ENCODE data around the gene DAP. TPM values are rescaled to one million over a fixed set of nuclear protein-coding genes. Genes with fewer than 3 reads are reported as not detected.

Gene DAP
- total RNA-seq, 1 experiment from 2014 or later: 279 TPM

DNA sequence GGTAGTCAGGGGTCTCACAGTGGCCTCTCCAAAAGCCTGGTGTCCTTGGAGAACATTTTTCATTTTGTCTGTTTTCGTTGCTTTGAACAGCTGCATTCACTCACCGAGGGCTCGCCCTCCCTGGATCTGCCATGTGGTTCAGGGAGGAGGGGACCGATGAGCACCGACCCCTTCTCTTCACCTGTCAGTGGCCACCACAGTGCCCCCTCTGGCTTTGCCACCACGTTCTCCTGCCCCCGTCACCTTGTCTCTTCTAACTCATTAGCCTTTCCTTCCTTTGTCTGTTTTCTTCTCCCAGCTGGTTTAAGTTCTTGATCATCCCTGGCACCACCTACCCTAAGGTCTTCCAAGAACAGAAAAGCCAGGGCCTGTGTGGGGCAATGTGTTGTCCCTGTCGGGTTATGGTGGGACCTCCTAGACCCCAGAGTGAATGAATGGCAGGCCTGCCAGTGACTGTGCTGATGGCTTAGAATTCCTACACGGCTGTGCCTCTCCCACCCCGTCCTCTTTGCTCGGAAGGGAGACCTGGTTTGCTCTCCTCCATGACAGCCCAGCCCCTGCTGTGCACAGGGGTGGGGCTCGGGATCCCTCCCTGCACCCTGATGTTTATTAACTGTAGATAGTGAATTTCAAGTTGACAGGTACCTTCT, 107.2 kb downstream of the DAP start:
- H4K20me1 ChIP-seq (ENCODE audit: insufficient read depth): no peaks in the 10 kb centered on the region
- H2AFZ ChIP-seq: no peak overlapping the region
- ChIA-PET CTCF (no interaction called here), POLR2A (ENCODE audit: unreplicated experiment) (no interaction called here)
- H3K9me3 ChIP-seq (ENCODE audit: insufficient read depth, low read depth): no peaks in the 10 kb centered on the region
- peaks cover 4% of the 10 kb centered on the region; the same call in 1 of the 2 replicates for H3K4me1 ChIP-seq (replicated peaks; ENCODE audit: insufficient read depth)
- no TSS peak for BruUV-seq (replicated peaks)
- intact Hi-C loops (cut with micrococcal nuclease; ENCODE audit: unreplicated experiment): no loop called here
- H3F3A ChIP-seq (ENCODE audit: insufficient read depth, low read depth): peaks cover 6% of the 10 kb centered on the region; the same call in 1 of the 2 replicates
- no peaks in the 10 kb centered on the region for H3K36me3 ChIP-seq (ENCODE audit: low read depth)
- no peak for DNase-seq
- H3K27ac ChIP-seq: no peak overlapping the region
- no peaks in the 10 kb centered on the region for H3K9me2 ChIP-seq (ENCODE audit: insufficient read depth)
- no peaks in the 10 kb centered on the region for H3K27me3 ChIP-seq (ENCODE audit: insufficient read depth, low read depth)
- no peak overlapping the region for H3K4me2 ChIP-seq
- TF ChIP-seq EZH2 (IDR thresholded peaks at IDR 0.05; ENCODE audit: low read depth): no peak
- TF ChIP-seq, protein P1, sequence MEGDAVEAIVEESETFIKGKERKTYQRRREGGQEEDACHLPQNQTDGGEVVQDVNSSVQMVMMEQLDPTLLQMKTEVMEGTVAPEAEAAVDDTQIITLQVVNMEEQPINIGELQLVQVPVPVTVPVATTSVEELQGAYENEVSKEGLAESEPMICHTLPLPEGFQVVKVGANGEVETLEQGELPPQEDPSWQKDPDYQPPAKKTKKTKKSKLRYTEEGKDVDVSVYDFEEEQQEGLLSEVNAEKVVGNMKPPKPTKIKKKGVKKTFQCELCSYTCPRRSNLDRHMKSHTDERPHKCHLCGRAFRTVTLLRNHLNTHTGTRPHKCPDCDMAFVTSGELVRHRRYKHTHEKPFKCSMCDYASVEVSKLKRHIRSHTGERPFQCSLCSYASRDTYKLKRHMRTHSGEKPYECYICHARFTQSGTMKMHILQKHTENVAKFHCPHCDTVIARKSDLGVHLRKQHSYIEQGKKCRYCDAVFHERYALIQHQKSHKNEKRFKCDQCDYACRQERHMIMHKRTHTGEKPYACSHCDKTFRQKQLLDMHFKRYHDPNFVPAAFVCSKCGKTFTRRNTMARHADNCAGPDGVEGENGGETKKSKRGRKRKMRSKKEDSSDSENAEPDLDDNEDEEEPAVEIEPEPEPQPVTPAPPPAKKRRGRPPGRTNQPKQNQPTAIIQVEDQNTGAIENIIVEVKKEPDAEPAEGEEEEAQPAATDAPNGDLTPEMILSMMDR (conservative IDR thresholded peaks at IDR 0.05): no peak
- no peak overlapping the region for H3K4me3 ChIP-seq
- no peaks in the 10 kb centered on the region for H3K79me2 ChIP-seq (ENCODE audit: low read depth)

DNA sequence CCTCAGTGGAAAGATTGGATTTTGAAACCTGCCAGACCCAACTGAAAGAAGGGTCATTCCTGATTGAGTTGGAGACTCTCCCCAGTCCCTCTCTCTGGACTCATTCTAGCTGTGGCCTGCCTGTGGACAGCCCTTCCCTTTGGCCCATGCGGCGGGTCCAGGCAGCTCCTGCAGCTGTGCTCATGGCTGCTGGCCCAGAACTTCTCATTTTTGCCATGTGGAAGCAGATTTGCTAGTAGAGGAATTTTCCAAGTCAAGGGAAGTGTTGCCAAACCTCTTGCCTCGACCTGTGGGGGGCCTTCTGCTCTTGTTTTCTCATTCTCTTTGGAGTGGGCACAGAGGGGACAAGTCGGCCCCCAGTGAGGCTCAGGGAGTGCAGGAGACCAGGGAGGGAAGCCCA, 108.0 kb downstream of the DAP start:
- H3K79me2 ChIP-seq (ENCODE audit: low read depth): no peaks in the 10 kb centered on the region
- no peaks in the 10 kb centered on the region for H3K36me3 ChIP-seq (ENCODE audit: low read depth)
- CTCF ChIA-PET: no interaction called here
- H3K27me3 ChIP-seq (ENCODE audit: insufficient read depth, low read depth): no peaks in the 10 kb centered on the region
- no peak for TF ChIP-seq EZH2 (IDR thresholded peaks at IDR 0.05; ENCODE audit: low read depth)
- TF ChIP-seq, protein P1 (conservative IDR thresholded peaks at IDR 0.05): no peak
- H3K4me3 ChIP-seq: no peak overlapping the region
- no peak for DNase-seq
- H3F3A ChIP-seq (ENCODE audit: insufficient read depth, low read depth): peaks cover 6% of the 10 kb centered on the region; the same call in 1 of the 2 replicates
- BruUV-seq (replicated peaks): no TSS peak
- intact Hi-C loops (cut with micrococcal nuclease; ENCODE audit: unreplicated experiment): no loop called here
- no peaks in the 10 kb centered on the region for H4K20me1 ChIP-seq (ENCODE audit: insufficient read depth)
- H3K9me2 ChIP-seq (ENCODE audit: insufficient read depth): no peaks in the 10 kb centered on the region
- no peak overlapping the region for H3K4me2 ChIP-seq
- POLR2A ChIA-PET (ENCODE audit: unreplicated experiment): no interaction called here
- H2AFZ ChIP-seq: no peak overlapping the region
- H3K27ac ChIP-seq: no peak overlapping the region
- H3K9me3 ChIP-seq (ENCODE audit: insufficient read depth, low read depth): no peaks in the 10 kb centered on the region
- H3K4me1 ChIP-seq (replicated peaks; ENCODE audit: insufficient read depth): peaks cover 4% of the 10 kb centered on the region; the same call in 1 of the 2 replicates

DNA sequence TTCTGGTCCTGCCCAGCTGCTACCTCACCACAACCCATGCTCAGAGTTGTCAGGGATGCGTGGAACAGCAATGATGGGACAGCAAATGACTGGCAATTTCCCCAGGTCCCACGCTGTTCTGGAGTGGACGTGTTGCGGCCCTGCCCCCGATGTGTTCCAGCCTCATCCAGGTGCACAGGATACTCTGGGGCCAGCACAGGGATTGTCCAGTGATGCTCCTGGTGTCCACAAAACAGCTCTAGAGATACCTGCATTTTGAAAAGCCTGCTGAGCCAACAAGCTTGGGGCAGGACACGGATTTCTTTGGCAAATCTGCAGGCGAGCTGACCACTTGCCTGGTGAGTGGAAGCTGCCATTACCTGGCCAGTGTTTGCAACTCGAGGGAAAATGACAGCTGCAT, 108.4 kb downstream of the DAP start:
- Histone ChIP-seq H4K20me1 (ENCODE audit: insufficient read depth) (no peaks in the 10 kb centered on the region), H3K9me2 (ENCODE audit: insufficient read depth) (no peaks in the 10 kb centered on the region), H2AFZ (no peak overlapping the region), H3K4me1 (replicated peaks; ENCODE audit: insufficient read depth) (peaks cover 4% of the 10 kb centered on the region; the same call in 1 of the 2 replicates), H3K79me2 (ENCODE audit: low read depth) (no peaks in the 10 kb centered on the region), H3F3A (ENCODE audit: insufficient read depth, low read depth) (peaks cover 6% of the 10 kb centered on the region; the same call in 1 of the 2 replicates), H3K27ac (no peak overlapping the region), H3K4me3 (no peak overlapping the region), H3K4me2 (no peak overlapping the region), H3K9me3 (ENCODE audit: insufficient read depth, low read depth) (no peaks in the 10 kb centered on the region), H3K36me3 (ENCODE audit: low read depth) (no peaks in the 10 kb centered on the region), H3K27me3 (ENCODE audit: insufficient read depth, low read depth) (no peaks in the 10 kb centered on the region)
- intact Hi-C loops (cut with micrococcal nuclease; ENCODE audit: unreplicated experiment): no loop called here
- CTCF ChIA-PET: no interaction called here
- DNase-seq: no peak
- POLR2A ChIA-PET (ENCODE audit: unreplicated experiment): interaction anchor here (0.6 kb wide), 1 partner anchor 9 kb away, joined by 10 read pairs; no protein-coding TSS in a partner anchor
- TF ChIP-seq, protein P1 (conservative IDR thresholded peaks at IDR 0.05): no peak
- no peak for TF ChIP-seq EZH2 (IDR thresholded peaks at IDR 0.05; ENCODE audit: low read depth)
- no TSS peak for BruUV-seq (replicated peaks)

All from PC-9 (cell line).